ENCODE data around the gene CYTH3. TPM values are rescaled to one million over a fixed set of nuclear protein-coding genes. Genes with fewer than 3 reads are reported as not detected.

CYTH3 gene
- total RNA-seq, 4 donors from 2014 or later = 14.6 to 47.4 (median 22.8) TPM

DNA sequence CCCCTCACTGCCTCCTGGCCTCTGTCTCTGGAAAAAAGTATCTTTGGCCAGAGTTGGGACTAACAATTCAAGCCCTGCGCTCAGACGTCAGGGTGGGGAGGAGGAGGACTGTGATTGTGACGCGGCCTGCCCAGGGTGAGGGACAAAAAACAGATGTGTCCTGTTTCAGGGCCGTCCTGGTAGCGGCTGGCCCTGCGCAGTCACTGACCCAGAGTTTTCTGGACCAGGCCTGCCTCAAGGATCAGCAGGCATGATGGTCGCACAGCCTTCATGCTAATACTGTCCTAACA lies 110.1 kb downstream of the CYTH3 start:
- DNase-seq = peak in 1 of 2 donors; percentile 41
- Histone ChIP-seq H3K27me3 (no peaks in the 10 kb centered on the region), H3K9me3 (no peaks in the 10 kb centered on the region), H3K27ac (peak overlapping the region; percentile 21 to 35), H3K36me3 (no peaks in the 10 kb centered on the region), H3K4me1 (no peaks in the 10 kb centered on the region), H3K4me3 (no peak overlapping the region)
- no peak for TF ChIP-seq POLR2A (IDR thresholded peaks at IDR 0.05)
- TF ChIP-seq, protein P1, sequence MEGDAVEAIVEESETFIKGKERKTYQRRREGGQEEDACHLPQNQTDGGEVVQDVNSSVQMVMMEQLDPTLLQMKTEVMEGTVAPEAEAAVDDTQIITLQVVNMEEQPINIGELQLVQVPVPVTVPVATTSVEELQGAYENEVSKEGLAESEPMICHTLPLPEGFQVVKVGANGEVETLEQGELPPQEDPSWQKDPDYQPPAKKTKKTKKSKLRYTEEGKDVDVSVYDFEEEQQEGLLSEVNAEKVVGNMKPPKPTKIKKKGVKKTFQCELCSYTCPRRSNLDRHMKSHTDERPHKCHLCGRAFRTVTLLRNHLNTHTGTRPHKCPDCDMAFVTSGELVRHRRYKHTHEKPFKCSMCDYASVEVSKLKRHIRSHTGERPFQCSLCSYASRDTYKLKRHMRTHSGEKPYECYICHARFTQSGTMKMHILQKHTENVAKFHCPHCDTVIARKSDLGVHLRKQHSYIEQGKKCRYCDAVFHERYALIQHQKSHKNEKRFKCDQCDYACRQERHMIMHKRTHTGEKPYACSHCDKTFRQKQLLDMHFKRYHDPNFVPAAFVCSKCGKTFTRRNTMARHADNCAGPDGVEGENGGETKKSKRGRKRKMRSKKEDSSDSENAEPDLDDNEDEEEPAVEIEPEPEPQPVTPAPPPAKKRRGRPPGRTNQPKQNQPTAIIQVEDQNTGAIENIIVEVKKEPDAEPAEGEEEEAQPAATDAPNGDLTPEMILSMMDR (IDR thresholded peaks at IDR 0.05) = no peak
- intact Hi-C loops (cut with DNase I; ENCODE audit: low total_unique reads) = no loop called here

DNA sequence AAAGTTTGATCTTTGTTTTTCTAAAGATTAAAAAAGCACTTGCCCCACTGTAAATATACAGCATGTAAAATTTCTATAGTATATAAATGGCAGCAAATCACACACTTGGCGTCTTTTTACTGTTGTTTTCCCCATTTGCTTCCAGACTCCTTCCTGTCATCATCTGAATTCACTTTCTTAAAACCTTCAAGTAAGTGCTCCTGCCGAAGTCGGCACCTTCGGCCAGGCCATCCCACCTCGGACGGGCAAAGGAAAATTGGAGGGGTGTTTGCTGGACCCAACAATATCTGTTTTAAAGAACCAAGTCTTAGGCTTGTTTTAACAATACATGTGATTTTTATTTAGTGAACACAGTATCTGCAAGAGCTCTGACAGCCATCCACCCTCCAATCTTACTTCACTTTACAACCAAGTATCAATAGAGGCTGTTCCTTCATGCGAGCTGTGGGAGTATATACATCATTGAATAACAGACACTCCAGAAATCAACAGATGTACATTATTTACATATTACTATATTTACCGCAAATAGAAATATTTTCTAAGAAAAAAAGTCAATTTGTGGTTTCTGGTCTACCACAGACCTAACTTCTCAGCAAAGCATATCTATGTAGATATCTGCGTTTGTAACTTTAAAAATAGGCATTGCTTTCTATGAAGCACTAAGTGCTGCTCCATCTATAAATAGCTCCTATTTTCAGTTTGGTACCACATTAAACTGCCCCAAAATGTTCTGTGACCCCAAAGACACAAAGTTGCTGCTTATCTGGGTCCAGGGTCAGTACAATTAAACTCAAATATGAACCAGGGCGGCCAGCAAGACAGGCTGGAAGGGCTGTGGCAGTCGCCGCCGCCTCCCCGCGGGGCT lies 110.7 kb downstream of the CYTH3 start:
- intact Hi-C loops (cut with DNase I; ENCODE audit: low total_unique reads) = no loop called here
- Histone ChIP-seq H3K27ac (peak overlapping the region in 1 of 2 donors; percentile 35), H3K4me1 (no peaks in the 10 kb centered on the region), H3K4me3 (no peak overlapping the region), H3K36me3 (no peaks in the 10 kb centered on the region), H3K27me3 (no peaks in the 10 kb centered on the region), H3K9me3 (no peaks in the 10 kb centered on the region)
- DNase-seq = no peak
- TF ChIP-seq, protein P1 (IDR thresholded peaks at IDR 0.05) = no peak
- no peak for TF ChIP-seq POLR2A (IDR thresholded peaks at IDR 0.05)

DNA sequence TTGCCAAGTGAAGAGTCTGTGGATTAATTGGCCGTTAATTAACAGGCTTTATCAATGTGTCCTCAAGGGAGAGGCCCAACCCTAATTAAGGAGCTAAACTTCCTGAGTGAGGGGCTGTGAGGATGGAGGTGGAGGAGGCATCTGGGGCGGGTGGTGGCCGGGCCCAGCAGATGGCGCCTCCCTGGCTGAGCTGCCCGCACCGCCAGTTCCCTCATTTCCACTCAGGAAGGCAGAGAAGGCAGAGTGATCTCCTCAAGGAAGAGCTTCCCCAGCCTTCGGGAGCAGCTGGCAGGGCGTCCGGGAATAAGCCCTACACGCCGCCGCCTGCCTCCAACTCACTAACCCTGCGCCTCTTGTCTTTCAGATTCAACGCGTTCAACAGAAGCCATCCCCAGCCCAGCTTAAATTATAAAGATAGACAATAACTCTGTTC lies 112.2 kb downstream of the CYTH3 start:
- no peaks in the 10 kb centered on the region for H3K36me3 ChIP-seq
- TF ChIP-seq, protein P1 (IDR thresholded peaks at IDR 0.05) = peak; percentile 78 to 83 (median 80)
- TF ChIP-seq POLR2A (IDR thresholded peaks at IDR 0.05) = no peak

DNA sequence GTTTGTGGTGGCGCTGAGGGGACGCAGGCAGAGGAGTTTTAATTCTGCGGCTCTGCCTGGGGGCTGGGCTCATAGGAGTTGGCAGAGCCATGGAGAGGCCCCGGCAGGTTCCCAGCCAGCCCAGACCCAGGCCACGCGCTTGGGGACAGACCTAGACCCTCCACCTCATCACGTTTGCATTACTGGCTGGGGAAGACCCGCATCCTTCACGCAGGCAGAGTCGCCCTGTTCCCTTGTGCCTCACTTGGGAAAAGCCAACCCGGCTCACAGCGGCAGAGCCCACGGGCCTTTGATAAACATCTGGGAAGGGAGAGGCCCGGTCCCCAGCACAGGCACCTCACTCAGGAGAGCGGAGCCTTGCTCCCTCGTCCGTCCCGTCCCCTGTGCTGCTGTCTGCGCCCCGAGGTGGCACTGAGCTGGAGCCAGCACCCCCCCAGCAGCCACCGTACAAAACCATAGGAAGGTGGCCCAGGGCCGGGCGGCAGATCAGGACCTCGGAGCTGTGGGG lies 112.8 kb downstream of the CYTH3 start:
- Histone ChIP-seq H3K27me3 (no peaks in the 10 kb centered on the region), H3K4me3 (no peak overlapping the region), H3K36me3 (no peaks in the 10 kb centered on the region), H3K4me1 (no peaks in the 10 kb centered on the region), H3K27ac (peak overlapping the region; percentile 17 to 63), H3K9me3 (no peaks in the 10 kb centered on the region)
- TF ChIP-seq, protein P1 (IDR thresholded peaks at IDR 0.05) = no peak
- no peak for TF ChIP-seq POLR2A (IDR thresholded peaks at IDR 0.05)
- intact Hi-C loops (cut with DNase I; ENCODE audit: low total_unique reads) = loop anchor here (5.0 kb wide), 1 partner anchor 163 kb away; no protein-coding TSS in a partner anchor
- no peak for DNase-seq

More for the DNA sequence above, 112.2 kb downstream of the CYTH3 start:
- Histone ChIP-seq H3K4me1 (no peaks in the 10 kb centered on the region), H3K27me3 (no peaks in the 10 kb centered on the region), H3K27ac (peak overlapping the region; percentile 17 to 63), H3K4me3 (no peak overlapping the region), H3K9me3 (no peaks in the 10 kb centered on the region)
- peak; percentile 76 to 79 for DNase-seq
- intact Hi-C loops (cut with DNase I; ENCODE audit: low total_unique reads) = no loop called here

DNA sequence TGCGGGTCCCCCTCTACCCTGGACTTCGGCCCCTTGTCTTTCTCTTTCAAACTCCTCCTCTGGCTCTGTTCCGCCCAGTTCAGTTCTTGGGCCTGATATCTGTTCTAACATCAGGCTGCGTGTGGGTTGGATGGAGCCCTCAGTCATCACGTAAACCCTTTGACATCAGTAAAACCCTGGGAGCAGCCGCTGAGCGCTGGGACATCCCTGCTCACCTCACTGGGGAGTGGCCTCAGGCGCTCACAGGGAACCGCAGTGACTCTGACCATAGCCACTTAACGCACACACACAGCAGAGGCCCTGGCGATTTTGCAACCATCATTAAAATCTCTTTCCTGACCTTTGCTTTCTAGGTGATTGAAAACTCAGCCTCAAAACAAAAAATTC lies 113.3 kb downstream of the CYTH3 start:
- Histone ChIP-seq H3K9me3 (no peaks in the 10 kb centered on the region), H3K27me3 (no peaks in the 10 kb centered on the region), H3K4me1 (no peaks in the 10 kb centered on the region), H3K36me3 (no peaks in the 10 kb centered on the region), H3K4me3 (no peak overlapping the region), H3K27ac (peak overlapping the region in 1 of 2 donors; percentile 17)
- DNase-seq = no peak
- TF ChIP-seq POLR2A (IDR thresholded peaks at IDR 0.05) = no peak
- TF ChIP-seq, protein P1 (IDR thresholded peaks at IDR 0.05) = no peak
- intact Hi-C loops (cut with DNase I; ENCODE audit: low total_unique reads) = loop anchor here (5.0 kb wide), 1 partner anchor 163 kb away; no protein-coding TSS in a partner anchor
